CD4-positive, alpha-beta T cell treated with Interleukin-6 at 100 ng/mL for 8 hours (primary cell): ENCODE data around the gene CLK2.
"Not testable (repeated sequence)": the region's sequence is repeated elsewhere in the genome, so short reads cannot be mapped to it uniquely, and the experiment has no call there.

Experiments used
- DNase-seq: peaks from one replicate; pipeline ENCODE4 v3.0.0-alpha.2; 2020; ENCODE audit warnings: mixed read lengths, low spot score

The CLK2 gene

DNA sequence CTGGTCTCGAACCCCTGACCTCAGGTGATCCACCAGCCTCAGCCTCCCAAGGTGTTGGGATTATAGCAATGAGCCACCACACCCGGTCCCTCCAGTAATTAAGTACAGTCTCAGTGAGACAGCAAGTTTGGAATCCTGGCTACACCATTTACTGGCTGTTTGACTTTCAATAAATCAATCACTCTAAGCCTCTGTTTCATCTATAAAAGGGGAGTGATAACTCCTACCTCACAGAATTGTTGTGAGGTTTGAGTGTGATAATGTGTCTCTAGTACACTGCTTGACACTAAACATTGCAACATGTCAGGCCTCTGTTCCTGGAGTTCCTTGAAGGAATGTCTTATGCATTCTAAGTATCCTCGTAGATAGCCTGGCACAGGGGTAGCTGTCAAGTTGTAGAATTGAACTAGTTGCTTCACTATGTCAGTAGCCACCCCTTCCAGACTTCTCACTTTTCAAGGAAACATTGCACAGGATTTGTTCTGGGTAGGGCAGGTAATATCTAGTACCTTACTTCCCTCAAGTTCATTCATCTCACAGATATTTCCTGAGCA lies 30.4 kb downstream of the CLK2 start:
- DNase-seq = no peak

DNA sequence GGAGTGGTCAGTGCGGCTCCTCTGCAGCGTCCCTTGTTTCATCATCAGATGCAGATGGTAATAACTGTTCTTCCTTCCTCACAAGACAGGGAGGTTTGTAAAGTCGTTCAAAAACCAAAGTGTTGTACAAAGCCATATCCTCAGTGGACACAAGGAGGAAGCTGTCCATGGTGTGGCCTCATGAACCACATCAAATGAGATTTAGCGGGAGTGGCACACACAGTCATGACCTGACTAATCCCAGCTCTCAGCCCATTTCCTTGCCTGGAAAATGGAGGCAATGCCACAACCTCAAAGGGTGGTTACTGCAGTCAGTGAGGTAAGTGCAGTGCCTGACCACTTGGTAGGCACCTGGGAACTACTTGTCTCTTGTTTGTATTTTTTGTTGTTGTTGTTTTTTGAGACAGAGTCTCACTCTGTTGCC lies 31.5 kb downstream of the CLK2 start:
- DNase-seq = no peak

DNA sequence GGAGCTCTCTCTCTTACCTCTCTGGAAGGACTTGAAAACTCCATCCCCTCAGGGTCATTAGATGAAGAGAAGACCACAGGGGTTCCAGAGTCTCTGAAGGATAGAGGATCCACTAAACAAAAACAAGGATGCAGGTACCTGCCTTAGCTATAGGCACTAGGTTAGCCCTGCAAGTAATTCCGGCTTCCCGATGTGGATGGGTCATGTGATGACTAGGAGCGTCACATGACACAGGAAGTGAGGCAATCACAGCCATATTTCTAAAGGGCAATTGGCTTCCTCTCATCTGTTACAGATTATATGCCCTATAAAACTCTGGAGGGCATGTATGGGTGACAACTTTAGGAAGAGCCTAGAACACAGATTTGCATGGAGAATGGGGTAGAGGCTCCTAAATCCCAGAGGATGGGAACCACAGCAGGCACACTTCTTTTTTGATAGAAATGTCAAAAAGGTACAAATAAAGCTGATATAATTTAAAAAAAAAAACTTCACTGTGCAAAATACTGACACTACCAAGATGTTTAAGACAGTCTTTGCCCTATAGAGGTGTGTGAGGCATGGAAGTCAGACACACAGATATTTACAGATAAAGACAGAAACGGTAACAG lies 32.1 kb downstream of the CLK2 start:
- DNase-seq = peak; percentile 75

DNA sequence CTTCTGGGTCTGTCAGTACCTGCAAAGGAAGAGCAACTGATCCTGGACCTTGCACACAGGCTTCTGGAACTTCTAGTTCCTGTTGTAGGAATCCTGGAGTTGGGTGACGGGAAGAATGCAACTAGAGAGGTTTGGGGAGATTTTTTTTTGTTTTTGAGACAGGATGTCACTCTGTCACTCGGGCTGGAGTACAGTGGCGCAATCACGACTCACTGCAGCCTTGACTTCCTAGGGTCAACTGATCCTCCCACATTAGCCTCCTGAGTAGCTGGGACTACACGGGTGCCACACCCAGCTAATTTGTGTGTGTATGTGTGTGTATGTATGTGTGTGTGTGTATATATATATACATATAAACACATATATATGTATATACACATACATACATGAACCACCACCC lies 36.9 kb downstream of the CLK2 start:
- no peak for DNase-seq

DNA sequence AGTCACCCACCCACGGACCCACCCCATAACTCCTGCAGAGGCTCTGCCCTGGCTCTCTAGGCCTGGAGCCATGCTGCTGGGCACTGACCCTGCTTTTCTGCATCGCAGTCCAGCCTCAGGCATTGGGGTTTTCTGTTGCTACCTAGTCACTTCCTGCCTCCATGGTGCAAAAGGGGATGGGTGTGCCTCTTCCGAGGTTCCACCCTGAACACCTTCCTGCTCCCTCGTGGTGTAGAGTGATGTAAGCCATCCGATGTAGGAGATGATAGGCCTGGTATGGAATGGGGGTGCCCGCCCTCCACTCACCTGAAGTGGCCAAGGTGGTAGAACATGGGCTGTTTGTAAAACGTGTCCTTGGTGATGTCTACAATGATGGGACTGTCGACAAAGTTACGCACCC lies 37.9 kb downstream of the CLK2 start:
- DNase-seq = not testable (repeated sequence)

DNA sequence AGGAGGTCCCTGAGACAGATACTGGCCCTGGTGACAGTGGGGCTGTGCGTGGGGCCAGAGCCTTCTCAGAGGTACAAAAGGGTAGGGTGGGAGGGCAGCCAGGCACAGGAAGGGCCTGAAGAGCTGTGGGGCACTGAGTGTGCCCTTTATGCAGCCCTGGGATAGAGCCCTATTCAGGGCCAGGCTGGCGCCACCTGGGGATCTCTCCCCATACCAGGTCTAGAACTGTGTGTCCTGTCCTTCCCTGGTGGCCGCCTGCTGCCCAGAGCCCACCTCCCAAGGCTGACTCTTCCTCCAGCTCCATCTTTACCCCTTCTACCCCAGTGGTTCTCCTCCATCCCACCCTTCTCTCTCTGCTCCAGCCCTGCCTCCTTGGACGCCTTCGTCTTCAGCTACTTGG lies 39.8 kb downstream of the CLK2 start:
- not testable (repeated sequence) for DNase-seq

DNA sequence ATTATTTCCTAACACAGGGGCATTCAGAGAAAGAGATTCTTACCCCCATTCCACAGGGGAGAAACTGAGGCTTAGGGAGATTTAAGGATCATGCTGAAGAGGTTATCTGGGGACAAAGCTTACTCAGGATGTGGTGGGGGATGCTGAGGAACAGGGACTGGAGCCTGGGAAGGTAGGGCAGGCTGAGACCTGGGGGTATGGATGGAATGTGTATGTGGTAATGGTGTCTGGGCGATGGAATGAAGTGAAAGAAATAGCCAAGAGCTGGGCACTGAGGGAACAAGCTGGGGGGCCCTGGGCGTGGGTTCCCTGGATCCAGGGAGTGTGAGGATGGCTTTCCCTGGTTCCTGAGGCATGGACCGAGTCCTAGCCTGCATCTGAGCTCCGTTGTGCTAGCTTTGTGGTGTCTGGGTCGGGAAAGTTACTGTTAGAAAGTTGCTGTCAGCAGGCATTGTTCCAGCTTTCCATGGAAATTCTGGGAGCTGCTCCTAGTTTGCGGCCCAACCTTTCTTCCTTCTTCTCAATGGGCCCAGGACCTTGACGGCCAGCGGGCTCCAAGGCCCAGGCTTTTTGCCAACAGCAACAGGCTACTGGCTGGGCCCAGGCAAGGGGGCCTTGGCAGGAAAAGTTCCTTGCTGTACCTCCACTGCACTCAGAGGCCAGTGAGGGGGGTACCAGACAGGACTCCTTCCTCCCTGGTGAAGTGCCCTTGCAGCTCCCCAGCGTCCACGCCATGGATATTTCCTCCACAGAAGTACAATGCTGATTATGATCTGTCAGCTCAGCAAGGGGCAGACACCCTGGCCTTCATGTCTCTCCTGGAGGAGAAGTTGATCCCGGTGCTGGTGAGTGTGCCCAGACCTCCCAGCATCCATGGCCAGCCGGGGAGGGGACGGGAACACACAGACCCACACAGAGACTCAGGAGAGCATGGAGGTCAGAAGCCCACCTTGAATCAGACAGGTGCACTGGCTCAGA lies 41.0 kb downstream of the CLK2 start:
- not testable (repeated sequence) for DNase-seq

DNA sequence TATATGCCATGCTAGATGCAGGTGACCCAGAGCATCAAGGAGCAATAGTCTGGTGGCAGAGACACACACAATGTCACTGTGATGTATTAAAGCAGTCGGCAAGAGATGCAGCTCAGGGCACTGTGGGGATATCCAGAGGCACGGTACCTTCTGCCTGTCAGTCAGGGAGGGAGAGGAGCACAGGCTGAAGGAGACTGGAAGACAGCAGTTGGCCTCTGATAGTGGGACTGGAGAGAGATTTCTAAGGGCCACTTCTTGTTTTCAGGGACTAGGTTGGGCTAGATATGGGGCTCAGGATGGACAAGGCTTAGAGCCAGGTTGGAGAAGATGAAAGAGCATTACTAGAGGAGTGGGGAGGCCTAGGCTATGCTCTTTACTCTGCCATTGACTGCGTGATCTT lies 42.0 kb downstream of the CLK2 start:
- DNase-seq = not testable (repeated sequence)

DNA sequence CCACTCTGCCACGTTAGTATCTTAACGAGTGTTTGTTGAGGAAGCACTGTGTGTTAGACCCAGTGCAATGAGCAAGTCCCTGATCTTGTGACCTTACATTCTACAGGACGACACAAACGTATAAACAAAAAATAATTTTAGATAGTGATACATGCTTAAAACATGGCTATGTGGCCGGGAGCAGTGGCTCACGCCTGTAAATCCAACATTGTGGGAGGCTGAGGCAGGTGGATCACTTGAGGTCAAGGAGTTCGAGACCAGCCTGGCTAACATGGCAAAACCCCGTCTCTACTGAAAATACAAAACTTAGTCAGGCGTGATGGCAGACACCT lies 45.2 kb downstream of the CLK2 start:
- DNase-seq = no peak

DNA sequence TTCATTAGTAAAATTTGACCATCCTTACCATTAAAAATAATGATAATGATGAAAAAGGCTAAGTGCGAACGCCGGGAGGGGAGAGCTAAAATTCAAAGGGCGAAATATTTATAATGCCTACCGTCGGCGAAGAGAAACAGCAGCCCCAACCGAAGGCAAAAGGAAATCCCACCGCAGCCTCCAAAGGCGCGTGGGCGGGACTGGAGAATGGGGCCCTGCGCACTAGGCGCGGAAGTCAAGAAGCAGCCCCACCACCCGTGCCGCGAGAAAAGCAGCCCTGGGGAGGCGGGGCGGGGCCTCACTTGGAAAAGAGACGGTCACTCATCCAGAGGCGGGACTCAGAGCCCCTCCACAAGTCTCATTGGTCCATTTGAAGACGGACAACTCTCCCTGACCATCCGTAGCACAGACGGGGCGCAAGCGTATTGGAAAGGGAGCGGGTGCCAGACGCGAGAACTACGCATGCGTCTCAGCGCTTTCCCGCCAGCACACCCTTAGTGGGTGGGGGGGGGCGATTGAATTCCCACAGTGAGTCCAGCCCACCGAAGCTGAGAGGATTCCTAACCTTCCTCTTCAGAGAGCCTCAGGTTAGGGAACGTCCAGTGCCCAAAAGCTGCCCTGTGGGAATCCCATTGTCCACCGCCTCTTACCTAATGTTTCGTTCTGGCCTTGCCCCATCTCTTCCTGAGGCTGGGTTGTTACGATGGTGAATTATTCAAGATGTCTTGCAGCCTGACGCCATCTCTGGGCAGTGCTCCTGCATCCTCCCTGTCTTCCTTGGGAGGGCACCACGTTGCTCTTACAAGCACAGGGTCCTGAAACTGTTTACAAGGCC lies 45.8 kb downstream of the CLK2 start:
- DNase-seq = peak; percentile 99

DNA sequence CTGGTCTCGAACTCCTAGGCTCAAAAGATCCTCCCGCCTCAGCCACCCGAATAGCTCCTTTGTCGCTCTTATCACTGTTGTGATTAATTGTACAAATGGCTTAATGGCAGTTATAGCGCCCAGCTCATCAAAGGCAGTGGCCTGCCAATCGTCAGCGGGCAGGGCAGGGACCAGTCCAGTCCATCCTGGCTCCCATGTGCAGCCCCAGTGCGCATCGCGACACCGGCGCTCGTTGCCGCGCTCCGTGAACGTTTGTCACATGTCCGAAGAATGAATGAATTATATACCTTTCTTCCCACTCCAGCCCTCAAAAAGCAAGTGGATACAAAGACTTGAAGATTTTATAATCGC lies 46.4 kb downstream of the CLK2 start:
- DNase-seq = no peak

DNA sequence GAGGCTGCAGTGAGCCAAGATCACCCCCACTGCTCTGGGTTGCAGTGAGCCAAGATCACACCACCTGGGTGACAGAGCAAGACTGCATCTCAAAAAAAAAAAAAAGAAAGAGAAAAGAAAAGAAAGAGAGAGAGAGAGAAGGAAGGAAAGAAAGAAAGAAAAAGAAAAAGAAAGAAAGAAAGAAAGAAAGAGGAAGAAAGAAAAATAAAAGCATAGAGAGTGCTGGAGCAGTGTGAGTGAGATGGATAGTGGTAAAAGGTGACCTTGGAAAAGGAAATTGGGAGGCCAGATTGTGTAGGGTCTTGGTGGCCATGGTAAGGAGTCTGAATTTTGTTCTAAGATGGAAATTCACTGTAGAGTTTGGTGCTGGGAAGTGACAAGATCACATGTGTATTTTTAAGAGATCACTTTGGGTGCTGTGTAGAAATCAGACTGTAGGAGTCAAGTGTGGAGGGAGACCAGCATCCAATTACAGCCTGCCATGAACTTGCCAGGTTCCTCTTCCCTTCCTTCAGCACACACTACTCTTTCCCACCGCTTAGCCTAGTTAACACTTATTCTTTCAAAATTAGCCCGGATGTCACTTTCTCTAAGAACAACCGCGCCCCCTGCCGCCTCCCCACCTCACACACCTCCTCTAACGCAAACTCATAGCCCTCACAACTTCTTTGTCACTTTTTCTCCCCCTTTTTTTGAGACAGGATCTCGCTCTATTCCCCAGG lies 47.0 kb downstream of the CLK2 start:
- peak; percentile 84 for DNase-seq

DNA sequence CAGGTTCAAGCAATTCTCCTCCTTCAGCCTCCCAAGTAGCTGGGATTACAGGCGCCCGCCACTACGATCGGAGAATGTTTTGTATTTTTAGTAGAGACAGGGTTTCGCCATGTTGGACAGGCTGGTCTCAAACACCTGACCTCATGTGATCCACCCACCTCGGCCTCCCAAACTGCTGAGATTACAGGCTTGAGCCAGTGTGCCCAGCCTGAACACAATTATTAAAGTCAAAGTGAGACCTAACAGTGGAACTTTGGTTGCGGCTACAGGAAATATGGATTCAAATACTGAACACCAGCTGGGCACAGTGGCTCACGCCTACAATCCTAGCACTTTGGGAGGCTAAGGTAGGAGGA lies 47.9 kb downstream of the CLK2 start:
- DNase-seq = not testable (repeated sequence)

DNA sequence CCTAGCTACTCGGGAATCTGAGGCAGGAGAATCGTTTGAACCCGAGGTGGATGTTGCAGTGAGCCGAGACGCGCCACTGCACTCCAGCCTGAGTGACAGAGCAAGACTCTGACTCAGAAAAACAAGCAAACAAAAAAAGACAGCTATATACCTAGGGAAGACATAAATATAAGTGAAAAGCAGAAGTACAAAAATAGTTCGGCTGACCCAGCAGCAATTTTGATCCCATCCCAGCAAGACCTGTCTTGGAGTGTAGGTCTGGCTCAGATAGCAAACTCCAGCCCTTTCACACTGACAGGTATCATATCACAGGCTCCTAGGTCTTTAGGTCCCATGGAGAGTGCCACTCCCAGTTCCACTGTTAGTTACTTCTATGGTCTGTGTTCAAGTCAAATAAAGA lies 50.3 kb downstream of the CLK2 start:
- DNase-seq = no peak

DNA sequence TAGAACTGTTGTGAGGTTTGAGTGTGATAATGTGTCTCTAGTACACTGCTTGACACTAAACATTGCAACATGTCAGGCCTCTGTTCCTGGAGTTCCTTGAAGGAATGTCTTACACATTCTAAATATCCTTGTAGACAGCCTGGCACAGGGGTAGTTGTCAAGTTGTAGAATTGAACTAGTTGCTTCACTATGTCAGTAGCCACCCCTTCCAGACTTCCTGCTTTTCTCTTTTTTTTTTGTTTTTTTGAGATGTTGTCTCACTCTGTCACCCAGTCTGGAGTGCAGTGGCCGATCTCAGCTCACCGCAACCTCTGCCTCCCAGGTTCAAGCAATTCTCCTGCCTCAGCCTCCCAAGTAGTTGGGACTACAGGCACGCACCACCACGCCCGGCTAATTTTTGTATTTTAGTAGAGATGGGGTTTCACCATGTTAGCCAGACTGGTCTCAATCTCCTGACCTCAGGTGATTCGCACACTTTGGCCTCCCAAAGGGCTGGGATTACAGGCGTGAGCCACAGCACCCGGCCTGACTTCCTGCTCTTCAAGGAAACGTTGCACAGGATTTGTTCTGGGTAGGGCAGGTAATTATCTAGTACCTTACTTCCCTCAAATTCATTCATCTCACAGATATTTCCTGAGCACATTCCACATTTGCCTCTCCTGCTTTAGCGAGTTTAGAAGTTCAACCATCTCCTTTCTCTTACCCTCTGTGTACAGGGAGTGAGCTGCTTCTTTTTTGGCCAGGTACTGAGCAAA lies 52.9 kb downstream of the CLK2 start:
- DNase-seq = not testable (repeated sequence)

DNA sequence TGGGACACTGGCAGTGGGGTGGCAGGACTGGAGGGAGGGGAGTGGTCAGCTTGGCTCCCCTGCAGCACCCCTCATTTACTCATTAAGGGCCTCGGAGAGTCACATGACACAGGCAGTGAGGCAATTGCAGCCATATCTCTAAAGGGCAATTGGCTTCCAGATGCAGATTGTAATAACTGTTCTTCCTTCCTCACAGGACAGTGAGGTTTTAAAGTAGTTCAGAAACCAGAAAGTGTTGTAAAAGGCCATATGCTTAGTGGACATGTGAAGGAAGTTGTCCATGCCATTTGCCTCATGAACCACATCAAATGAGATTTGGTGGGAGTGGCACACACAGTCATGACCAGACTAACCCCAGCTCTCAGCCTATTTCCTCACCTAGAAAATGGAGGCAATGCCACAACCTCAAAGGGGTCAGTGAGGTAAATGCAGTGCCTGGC lies 53.7 kb downstream of the CLK2 start:
- no peak for DNase-seq

DNA sequence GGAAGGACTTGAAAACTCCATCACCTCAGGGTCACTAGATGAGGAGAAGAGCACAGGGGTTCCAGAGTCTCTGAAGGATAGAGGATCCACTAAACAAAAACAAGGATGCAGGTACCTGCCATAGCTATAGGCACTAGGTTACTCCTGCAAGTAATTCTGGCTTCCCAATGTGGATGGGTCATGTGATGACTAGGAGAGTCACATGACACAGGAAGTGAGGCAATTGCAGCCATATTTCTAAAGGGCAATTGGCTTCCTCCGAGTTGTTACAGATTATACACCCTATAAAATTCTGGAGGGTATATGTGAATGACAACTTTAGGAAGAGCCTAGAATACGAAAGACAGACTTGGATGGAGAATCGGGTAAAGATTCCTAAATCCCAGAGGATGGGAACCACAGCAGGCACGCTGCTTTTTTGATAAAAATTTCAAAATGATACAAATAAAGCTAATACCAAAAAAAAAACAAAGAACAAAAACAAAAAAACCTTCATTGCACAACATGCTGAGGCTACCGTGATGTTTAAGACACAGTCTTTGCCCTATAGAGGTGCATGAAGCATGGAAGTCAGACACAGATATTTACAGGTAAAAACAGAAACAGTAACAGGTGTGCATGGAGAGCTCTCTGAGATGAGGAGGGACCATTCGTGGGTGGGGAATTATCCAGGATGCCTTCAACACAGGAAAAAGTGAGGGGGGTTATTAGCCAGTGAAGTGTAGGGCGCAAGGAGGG lies 54.3 kb downstream of the CLK2 start:
- no peak for DNase-seq

DNA sequence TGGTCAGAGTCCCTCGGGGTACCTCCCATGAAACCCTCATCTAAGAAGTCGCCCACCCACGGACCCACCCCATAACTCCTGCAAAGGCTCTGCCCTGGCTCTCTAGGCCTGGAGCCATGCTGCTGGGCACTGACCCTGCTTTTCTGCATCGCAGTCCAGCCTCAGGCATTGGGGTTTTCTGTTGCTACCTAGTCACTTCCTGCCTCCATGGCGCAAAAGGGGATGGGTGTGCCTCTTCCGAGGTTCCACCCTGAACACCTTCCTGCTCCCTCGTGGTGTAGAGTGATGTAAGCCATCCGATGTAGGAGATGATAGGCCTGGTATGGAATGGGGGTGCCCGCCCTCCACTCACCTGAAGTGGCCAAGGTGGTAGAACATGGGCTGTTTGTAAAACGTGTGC lies 58.6 kb downstream of the CLK2 start:
- DNase-seq = not testable (repeated sequence)
